Calu3 (cell line): ENCODE data around the gene ADGRD1. TPM values are rescaled to one million over a fixed set of nuclear protein-coding genes. Genes with fewer than 3 reads are reported as not detected.

Experiments
- BruUV-seq: library from RNA; stranded (reverse); fragments of 400-500 nt; replicated peaks from 2 replicates; lab custom pipeline; 2021; lab: Mats Ljungman, UMichigan
- CTCF ChIA-PET: fragments of 300-600 bp; sonication (Branson Sonifier 250); formaldehyde crosslinking; loops from one replicate; lab custom pipeline; 2022; ENCODE audit warnings: antibody characterized with exemption; lab: Charles Lee
- DNase-seq: peaks from one replicate; pipeline ENCODE4 v3.0.0; 2022
- H3K27ac Mint-ChIP-seq: one replicate; pipeline ENCODE4 v1.8.0; 2022; ENCODE audit warnings: mixed read lengths; ENCODE audit not compliant: unreplicated experiment
- H3K27me3 Mint-ChIP-seq: one replicate; pipeline ENCODE4 v1.8.0; 2022; ENCODE audit warnings: mixed read lengths; ENCODE audit not compliant: unreplicated experiment
- H3K36me3 Mint-ChIP-seq: one replicate; pipeline ENCODE4 v1.8.0; 2022; ENCODE audit warnings: mild to moderate bottlenecking, moderate library complexity, mixed read lengths; ENCODE audit not compliant: insufficient read depth, unreplicated experiment
- H3K4me1 Mint-ChIP-seq: one replicate; pipeline ENCODE4 v1.8.0; 2022; ENCODE audit warnings: mild to moderate bottlenecking, low read depth, mixed read lengths; ENCODE audit not compliant: unreplicated experiment
- H3K4me3 Mint-ChIP-seq: one replicate; pipeline ENCODE4 v1.8.0; 2022; ENCODE audit warnings: mild to moderate bottlenecking, low read depth, moderate library complexity, mixed read lengths; ENCODE audit not compliant: unreplicated experiment
- H3K9me3 Mint-ChIP-seq: one replicate; pipeline ENCODE4 v1.8.0; 2022; ENCODE audit warnings: low read depth, mixed read lengths; ENCODE audit not compliant: unreplicated experiment
- CTCF ChIP-seq: fragments of 200-600 bp; IDR thresholded peaks from one replicate; pipeline ENCODE4 v1.8.0; 2022; ENCODE audit warnings: antibody characterized with exemption; ENCODE audit not compliant: unreplicated experiment
- intact Hi-C: fragments of 100-400 bp; cut with micrococcal nuclease; formaldehyde crosslinking; loops from one replicate; pipeline ENCODE4 v1.10.0; 2022; ENCODE audit not compliant: unreplicated experiment
- total RNA-seq: library from RNA; stranded (reverse); gene quantifications from 2 replicates; pipeline ENCODE4 v1.2.3, GENCODE V29; 2022

ADGRD1 gene
- total RNA-seq, 1 experiment from 2014 or later = not detected

- peaks cover 32% of the 10 kb centered on the region for H3K27me3 Mint-ChIP-seq
- H3K9me3 Mint-ChIP-seq = peaks cover 2% of the 10 kb centered on the region
- H3K36me3 Mint-ChIP-seq = no peaks in the 10 kb centered on the region
- intact Hi-C loops = no loop called here
- TF ChIP-seq CTCF = no peak
- H3K4me3 Mint-ChIP-seq = no peak overlapping the region
- BruUV-seq = no TSS peak
- H3K4me1 Mint-ChIP-seq = no peaks in the 10 kb centered on the region
- no peak for DNase-seq
- CTCF ChIA-PET = interaction anchor here (0.6 to 1.0 kb wide), 3 partner anchors 10 to 678 kb away, joined by 4 to 6 read pairs (median 6); no protein-coding TSS in a partner anchor
- H3K27ac Mint-ChIP-seq = no peak overlapping the region
Measured at GRCh38 chr12:131003716-131004045, 50.0 kb downstream of the ADGRD1 start.

GRCh38 chr12:131004166-131004565, 50.5 kb downstream of the ADGRD1 start:
- CTCF ChIA-PET = interaction anchor here (0.6 to 1.0 kb wide), 3 partner anchors 9 to 678 kb away, joined by 4 to 6 read pairs (median 6); no protein-coding TSS in a partner anchor
- DNase-seq = no peak
- no peaks in the 10 kb centered on the region for H3K36me3 Mint-ChIP-seq
- H3K27ac Mint-ChIP-seq = no peak overlapping the region
- no TSS peak for BruUV-seq
- H3K9me3 Mint-ChIP-seq = peaks cover 2% of the 10 kb centered on the region
- peaks cover 37% of the 10 kb centered on the region for H3K27me3 Mint-ChIP-seq
- no peak overlapping the region for H3K4me3 Mint-ChIP-seq
- no peaks in the 10 kb centered on the region for H3K4me1 Mint-ChIP-seq
- no peak for TF ChIP-seq CTCF
- intact Hi-C loops = no loop called here

- Mint-ChIP-seq H3K36me3 (no peaks in the 10 kb centered on the region), H3K4me3 (no peak overlapping the region), H3K27me3 (peaks cover 49% of the 10 kb centered on the region), H3K9me3 (no peaks in the 10 kb centered on the region), H3K27ac (no peak overlapping the region), H3K4me1 (no peaks in the 10 kb centered on the region)
- intact Hi-C loops = no loop called here
- no peak for TF ChIP-seq CTCF
- BruUV-seq = no TSS peak
- no peak for DNase-seq
- CTCF ChIA-PET = no interaction called here
Measured at GRCh38 chr12:131005161-131006035, 51.7 kb downstream of the ADGRD1 start.

- Mint-ChIP-seq H3K36me3 (no peaks in the 10 kb centered on the region), H3K27me3 (peaks cover 57% of the 10 kb centered on the region), H3K4me1 (no peaks in the 10 kb centered on the region), H3K4me3 (no peak overlapping the region), H3K9me3 (no peaks in the 10 kb centered on the region), H3K27ac (no peak overlapping the region)
- TF ChIP-seq CTCF = no peak
- DNase-seq = no peak
- BruUV-seq = no TSS peak
- CTCF ChIA-PET = no interaction called here
- intact Hi-C loops = no loop called here
Measured at GRCh38 chr12:131006036-131006735, 52.5 kb downstream of the ADGRD1 start.
